ENCODE data around the gene ST3GAL4.

DNA sequence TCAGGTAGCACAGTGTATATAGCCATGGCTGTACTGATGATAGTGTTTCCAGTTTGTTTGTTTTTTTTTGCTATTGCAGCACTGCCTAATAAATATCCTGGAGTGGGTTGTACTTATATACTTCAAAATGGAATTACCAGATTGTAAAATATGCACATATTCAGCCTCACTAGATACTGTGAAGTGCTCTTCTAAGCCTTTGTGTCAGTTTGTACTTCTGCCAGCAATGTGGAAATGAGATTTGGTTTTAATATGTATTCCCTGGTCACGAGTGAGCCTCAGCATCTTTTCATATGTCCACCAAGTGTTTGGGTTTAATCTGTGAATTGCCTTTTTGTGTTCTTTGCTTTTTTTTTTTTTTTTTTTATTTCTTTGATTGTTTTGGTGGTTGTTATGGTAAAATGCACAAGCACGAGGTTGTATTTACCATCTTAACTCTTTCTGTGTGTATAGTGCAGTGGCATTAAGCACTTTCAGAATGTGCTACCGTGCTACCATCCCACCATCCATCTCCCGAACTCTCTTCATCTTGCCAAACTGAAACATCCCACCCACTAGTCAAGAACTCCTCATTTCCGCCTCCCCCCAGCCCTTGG is 34.9 kb downstream of the ST3GAL4 start:
- TF ChIP-seq POLR2AphosphoS5 (IDR thresholded peaks at IDR 0.05; ENCODE audit: low read depth, low read length) (no peak), TAF1 (IDR thresholded peaks at IDR 0.05; ENCODE audit: borderline replicate concordance, low read depth, low read length) (no peak), POLR2A (IDR thresholded peaks at IDR 0.05; ENCODE audit: low read depth, low read length) (no peak)

All from GM12892 (cell line).